ENCODE data around the gene STAG2. TPM values are rescaled to one million over a fixed set of nuclear protein-coding genes. Genes with fewer than 3 reads are reported as not detected.
A peak's percentile ranks its signal among the peaks of the same experiment; 100 is the strongest.

Gene STAG2
- total and polyA plus RNA-seq, 2 of the 13 experiments (the other 11 are each of a cell fraction or from before 2014, with no cell fraction given), result 21.0 to 50.8 TPM

DNA sequence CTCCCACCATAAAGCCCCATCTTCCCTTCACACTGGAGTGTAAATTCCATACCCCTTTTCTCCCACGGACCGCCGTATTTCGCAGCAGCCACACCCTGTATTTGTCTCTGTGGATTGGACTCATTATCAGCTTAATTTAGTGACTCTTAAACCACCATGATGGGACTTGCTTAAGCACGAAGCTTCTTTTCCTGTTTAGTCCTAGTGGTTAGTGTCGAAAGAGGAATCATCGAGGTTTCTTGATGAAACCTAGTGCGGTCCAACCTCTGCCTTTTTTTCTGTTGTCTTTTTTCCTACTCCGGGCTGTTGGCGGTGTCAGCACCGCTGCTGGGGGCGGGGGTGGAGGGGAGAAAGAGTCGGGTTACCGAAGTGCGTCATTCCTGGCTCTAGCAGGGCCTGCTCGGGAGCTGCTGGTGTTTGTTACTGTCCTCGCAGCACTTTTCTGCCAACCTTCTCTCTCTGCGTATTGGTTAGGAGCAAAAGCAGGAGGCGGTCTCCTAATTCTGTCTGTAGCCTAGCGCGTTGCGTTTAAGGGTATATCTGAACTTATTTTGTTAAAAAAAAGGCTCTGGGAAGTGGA, 1.4 kb downstream of the STAG2 start (continued):
- no peak for TF ChIP-seq ZNF124 (CRISPR knock-in tag; IDR thresholded peaks at IDR 0.05)
- TF ChIP-seq, protein P1, sequence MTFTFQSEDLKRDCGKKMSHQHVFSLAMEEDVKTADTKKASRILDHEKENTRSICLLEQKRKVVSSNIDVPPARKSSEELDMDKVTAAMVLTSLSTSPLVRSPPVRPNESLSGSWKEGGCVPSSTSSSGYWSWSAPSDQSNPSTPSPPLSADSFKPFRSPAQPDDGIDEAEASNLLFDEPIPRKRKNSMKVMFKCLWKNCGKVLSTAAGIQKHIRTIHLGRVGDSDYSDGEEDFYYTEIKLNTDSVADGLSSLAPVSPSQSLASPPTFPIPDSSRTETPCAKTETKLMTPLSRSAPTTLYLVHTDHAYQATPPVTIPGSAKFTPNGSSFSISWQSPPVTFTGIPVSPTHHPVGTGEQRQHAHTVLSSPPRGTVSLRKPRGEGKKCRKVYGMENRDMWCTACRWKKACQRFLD (CRISPR knock-in tag; IDR thresholded peaks at IDR 0.05; ENCODE audit: borderline replicate concordance), result no peak
- peak; percentile 55 for TF ChIP-seq ZFY (CRISPR knock-in tag; IDR thresholded peaks at IDR 0.05)
- TF ChIP-seq POLR2G (IDR thresholded peaks at IDR 0.05; ENCODE audit: low read depth, low read length), result peak; percentile 56
- TF ChIP-seq RFXAP (CRISPR knock-in tag; IDR thresholded peaks at IDR 0.05; ENCODE audit: borderline replicate concordance), result peak; percentile 44; the same call in 1 of the 2 replicates
- TF ChIP-seq, protein P2, sequence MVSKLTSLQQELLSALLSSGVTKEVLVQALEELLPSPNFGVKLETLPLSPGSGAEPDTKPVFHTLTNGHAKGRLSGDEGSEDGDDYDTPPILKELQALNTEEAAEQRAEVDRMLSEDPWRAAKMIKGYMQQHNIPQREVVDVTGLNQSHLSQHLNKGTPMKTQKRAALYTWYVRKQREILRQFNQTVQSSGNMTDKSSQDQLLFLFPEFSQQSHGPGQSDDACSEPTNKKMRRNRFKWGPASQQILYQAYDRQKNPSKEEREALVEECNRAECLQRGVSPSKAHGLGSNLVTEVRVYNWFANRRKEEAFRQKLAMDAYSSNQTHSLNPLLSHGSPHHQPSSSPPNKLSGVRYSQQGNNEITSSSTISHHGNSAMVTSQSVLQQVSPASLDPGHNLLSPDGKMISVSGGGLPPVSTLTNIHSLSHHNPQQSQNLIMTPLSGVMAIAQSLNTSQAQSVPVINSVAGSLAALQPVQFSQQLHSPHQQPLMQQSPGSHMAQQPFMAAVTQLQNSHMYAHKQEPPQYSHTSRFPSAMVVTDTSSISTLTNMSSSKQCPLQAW (CRISPR knock-in tag; IDR thresholded peaks at IDR 0.05), result 0 out of 2 replicates have a peak, but pooled peaks have one; percentile 26
- TF ChIP-seq, protein P3, sequence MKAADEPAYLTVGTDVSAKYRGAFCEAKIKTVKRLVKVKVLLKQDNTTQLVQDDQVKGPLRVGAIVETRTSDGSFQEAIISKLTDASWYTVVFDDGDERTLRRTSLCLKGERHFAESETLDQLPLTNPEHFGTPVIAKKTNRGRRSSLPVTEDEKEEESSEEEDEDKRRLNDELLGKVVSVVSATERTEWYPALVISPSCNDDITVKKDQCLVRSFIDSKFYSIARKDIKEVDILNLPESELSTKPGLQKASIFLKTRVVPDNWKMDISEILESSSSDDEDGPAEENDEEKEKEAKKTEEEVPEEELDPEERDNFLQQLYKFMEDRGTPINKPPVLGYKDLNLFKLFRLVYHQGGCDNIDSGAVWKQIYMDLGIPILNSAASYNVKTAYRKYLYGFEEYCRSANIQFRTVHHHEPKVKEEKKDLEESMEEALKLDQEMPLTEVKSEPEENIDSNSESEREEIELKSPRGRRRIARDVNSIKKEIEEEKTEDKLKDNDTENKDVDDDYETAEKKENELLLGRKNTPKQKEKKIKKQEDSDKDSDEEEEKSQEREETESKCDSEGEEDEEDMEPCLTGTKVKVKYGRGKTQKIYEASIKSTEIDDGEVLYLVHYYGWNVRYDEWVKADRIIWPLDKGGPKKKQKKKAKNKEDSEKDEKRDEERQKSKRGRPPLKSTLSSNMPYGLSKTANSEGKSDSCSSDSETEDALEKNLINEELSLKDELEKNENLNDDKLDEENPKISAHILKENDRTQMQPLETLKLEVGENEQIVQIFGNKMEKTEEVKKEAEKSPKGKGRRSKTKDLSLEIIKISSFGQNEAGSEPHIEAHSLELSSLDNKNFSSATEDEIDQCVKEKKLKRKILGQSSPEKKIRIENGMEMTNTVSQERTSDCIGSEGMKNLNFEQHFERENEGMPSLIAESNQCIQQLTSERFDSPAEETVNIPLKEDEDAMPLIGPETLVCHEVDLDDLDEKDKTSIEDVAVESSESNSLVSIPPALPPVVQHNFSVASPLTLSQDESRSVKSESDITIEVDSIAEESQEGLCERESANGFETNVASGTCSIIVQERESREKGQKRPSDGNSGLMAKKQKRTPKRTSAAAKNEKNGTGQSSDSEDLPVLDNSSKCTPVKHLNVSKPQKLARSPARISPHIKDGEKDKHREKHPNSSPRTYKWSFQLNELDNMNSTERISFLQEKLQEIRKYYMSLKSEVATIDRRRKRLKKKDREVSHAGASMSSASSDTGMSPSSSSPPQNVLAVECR (CRISPR knock-in tag; IDR thresholded peaks at IDR 0.05; ENCODE audit: borderline replicate concordance), result peak; percentile 40; the same call in 1 of the 2 replicates
- TF ChIP-seq, protein P4, sequence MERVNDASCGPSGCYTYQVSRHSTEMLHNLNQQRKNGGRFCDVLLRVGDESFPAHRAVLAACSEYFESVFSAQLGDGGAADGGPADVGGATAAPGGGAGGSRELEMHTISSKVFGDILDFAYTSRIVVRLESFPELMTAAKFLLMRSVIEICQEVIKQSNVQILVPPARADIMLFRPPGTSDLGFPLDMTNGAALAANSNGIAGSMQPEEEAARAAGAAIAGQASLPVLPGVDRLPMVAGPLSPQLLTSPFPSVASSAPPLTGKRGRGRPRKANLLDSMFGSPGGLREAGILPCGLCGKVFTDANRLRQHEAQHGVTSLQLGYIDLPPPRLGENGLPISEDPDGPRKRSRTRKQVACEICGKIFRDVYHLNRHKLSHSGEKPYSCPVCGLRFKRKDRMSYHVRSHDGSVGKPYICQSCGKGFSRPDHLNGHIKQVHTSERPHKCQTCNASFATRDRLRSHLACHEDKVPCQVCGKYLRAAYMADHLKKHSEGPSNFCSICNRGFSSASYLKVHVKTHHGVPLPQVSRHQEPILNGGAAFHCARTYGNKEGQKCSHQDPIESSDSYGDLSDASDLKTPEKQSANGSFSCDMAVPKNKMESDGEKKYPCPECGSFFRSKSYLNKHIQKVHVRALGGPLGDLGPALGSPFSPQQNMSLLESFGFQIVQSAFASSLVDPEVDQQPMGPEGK (CRISPR knock-in tag; IDR thresholded peaks at IDR 0.05), result peak; percentile 84
- TF ChIP-seq KAT8 (CRISPR knock-in tag; IDR thresholded peaks at IDR 0.05), result 0 out of 2 replicates have a peak, but pooled peaks have one; percentile 26
- TF ChIP-seq, protein P5, sequence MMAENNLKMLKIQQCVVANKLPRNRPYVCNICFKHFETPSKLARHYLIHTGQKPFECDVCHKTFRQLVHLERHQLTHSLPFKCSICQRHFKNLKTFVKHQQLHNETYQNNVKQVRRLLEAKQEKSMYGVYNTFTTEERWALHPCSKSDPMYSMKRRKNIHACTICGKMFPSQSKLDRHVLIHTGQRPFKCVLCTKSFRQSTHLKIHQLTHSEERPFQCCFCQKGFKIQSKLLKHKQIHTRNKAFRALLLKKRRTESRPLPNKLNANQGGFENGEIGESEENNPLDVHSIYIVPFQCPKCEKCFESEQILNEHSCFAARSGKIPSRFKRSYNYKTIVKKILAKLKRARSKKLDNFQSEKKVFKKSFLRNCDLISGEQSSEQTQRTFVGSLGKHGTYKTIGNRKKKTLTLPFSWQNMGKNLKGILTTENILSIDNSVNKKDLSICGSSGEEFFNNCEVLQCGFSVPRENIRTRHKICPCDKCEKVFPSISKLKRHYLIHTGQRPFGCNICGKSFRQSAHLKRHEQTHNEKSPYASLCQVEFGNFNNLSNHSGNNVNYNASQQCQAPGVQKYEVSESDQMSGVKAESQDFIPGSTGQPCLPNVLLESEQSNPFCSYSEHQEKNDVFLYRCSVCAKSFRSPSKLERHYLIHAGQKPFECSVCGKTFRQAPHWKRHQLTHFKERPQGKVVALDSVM (CRISPR knock-in tag; IDR thresholded peaks at IDR 0.05), result 0 out of 2 replicates have a peak, but pooled peaks have one; percentile 6
- TF ChIP-seq MEIS1 (CRISPR knock-in tag; IDR thresholded peaks at IDR 0.05; ENCODE audit: borderline replicate concordance), result no peak
- peak; percentile 77 for TF ChIP-seq SAP130 (CRISPR knock-in tag; IDR thresholded peaks at IDR 0.05; ENCODE audit: low read depth)
- 0 out of 2 replicates have a peak, but pooled peaks have one; percentile 28 for TF ChIP-seq ZSCAN25 (CRISPR knock-in tag; IDR thresholded peaks at IDR 0.05)
- TF ChIP-seq ZNF878 (CRISPR knock-in tag; IDR thresholded peaks at IDR 0.05), result peak; percentile 31; the same call in 1 of the 2 replicates
- no peak for TF ChIP-seq NCOA5 (CRISPR knock-in tag; IDR thresholded peaks at IDR 0.05)
- no peak for TF ChIP-seq PAX8 (CRISPR knock-in tag; IDR thresholded peaks at IDR 0.05; ENCODE audit: borderline replicate concordance)
- 0 out of 2 replicates have a peak, but pooled peaks have one; percentile 31 for TF ChIP-seq MED1 (CRISPR knock-in tag; IDR thresholded peaks at IDR 0.05)
- no peak for TF ChIP-seq MLLT10 (CRISPR knock-in tag; IDR thresholded peaks at IDR 0.05)

Data from HepG2 (cell line).